Neural cell (in vitro differentiated cells): ENCODE measurements around the gene FAM227B. TPM values are rescaled to one million over a fixed set of nuclear protein-coding genes. Genes with fewer than 3 reads are reported as not detected.

ENCODE experiments used
- H2AFZ ChIP-seq: fragments of 200-600, 300-800 bp; sonication (generic), shearing (Covaris generic); 2 replicates; pipeline ENCODE4 v1.6.0; 2014; ENCODE audit warnings: low read depth, mild to moderate bottlenecking, antibody characterized with exemption, low read length, moderate library complexity
- H3F3A ChIP-seq: fragments of 200-600 bp; shearing (Covaris generic); 2 replicates; pipeline ENCODE4 v1.6.1; 2016; ENCODE audit warnings: mild to moderate bottlenecking, moderate library complexity, mixed read lengths, antibody characterized with exemption, low read length; ENCODE audit not compliant: insufficient read depth, poor library complexity, severe bottlenecking
- H3K27ac ChIP-seq: fragments of 200-600, 300-800 bp; sonication (generic), shearing (Covaris generic); 2 replicates; pipeline ENCODE4 v1.5.1; 2014; ENCODE audit warnings: mild to moderate bottlenecking, low read length, moderate library complexity
- H3K27me3 ChIP-seq: fragments of 300-800, 200-600 bp; sonication (generic), shearing (Covaris generic); 2 replicates; pipeline ENCODE4 v1.6.0; 2014; ENCODE audit warnings: mild to moderate bottlenecking, low read depth, low read length, moderate library complexity; ENCODE audit not compliant: insufficient read depth
- H3K36me3 ChIP-seq: fragments of 300-800, 200-600 bp; sonication (generic), shearing (Covaris generic); 2 replicates; pipeline ENCODE4 v1.5.1; 2014; ENCODE audit warnings: mild to moderate bottlenecking, antibody characterized with exemption, low read length, moderate library complexity; ENCODE audit not compliant: insufficient read depth
- H3K4me2 ChIP-seq: fragments of 300-800, 200-600 bp; sonication (generic), shearing (Covaris generic); 2 replicates; pipeline ENCODE4 v1.6.0; 2014; ENCODE audit warnings: mild to moderate bottlenecking, low read length
- H3K4me3 ChIP-seq: fragments of 300-800, 200-600 bp; sonication (generic), shearing (Covaris generic); 2 replicates; pipeline ENCODE4 v1.5.1; 2014; ENCODE audit warnings: mild to moderate bottlenecking, low read length, moderate library complexity
- H3K79me2 ChIP-seq: fragments of 200-600 bp; shearing (Covaris generic); replicated peaks from 2 replicates; pipeline ENCODE4 v1.6.0; 2014; ENCODE audit warnings: mild to moderate bottlenecking, low read length, moderate library complexity; ENCODE audit not compliant: insufficient read depth
- H3K9ac ChIP-seq: fragments of 300-800, 200-600 bp; sonication (generic), shearing (Covaris generic); 2 replicates; pipeline ENCODE4 v1.6.1; 2016; ENCODE audit warnings: mild to moderate bottlenecking, low read length, mixed read lengths
- H3K9me2 ChIP-seq: fragments of 200-600 bp; shearing (Covaris generic); 2 replicates; pipeline ENCODE4 v1.6.1; 2016; ENCODE audit warnings: mild to moderate bottlenecking, low read length, mixed read lengths; ENCODE audit not compliant: insufficient read depth
- H3K9me3 ChIP-seq: fragments of 200-600, 300-800 bp; sonication (generic), shearing (Covaris generic); 2 replicates; pipeline ENCODE4 v1.6.1; 2016; ENCODE audit warnings: mild to moderate bottlenecking, mixed run types, low read length, moderate library complexity, mixed read lengths
- H4K20me1 ChIP-seq: fragments of 200-600 bp; shearing (Covaris generic); 2 replicates; pipeline ENCODE4 v1.6.1; 2016; ENCODE audit warnings: mild to moderate bottlenecking, mixed run types; ENCODE audit not compliant: insufficient read depth
- EP300 ChIP-seq: fragments of 450-650 bp; conservative IDR thresholded peaks from 2 replicates; pipeline ENCODE4 v1.6.1; 2014; ENCODE audit warnings: antibody characterized with exemption, mild to moderate bottlenecking, moderate library complexity; ENCODE audit not compliant: poor library complexity, severe bottlenecking
- EZH2 ChIP-seq: fragments of 200-600, 300-800 bp; shearing (Covaris generic), sonication (generic); IDR thresholded peaks from 2 replicates; pipeline ENCODE4 v1.6.1; 2014; ENCODE audit warnings: antibody characterized with exemption, low read length, borderline replicate concordance, mild to moderate bottlenecking; ENCODE audit not compliant: insufficient read depth, poor library complexity, severe bottlenecking
- MXI1 ChIP-seq: fragments of 450-650 bp; conservative IDR thresholded peaks from 2 replicates; pipeline ENCODE4 v1.6.1; 2014; ENCODE audit warnings: antibody characterized with exemption, mild to moderate bottlenecking; ENCODE audit not compliant: poor library complexity, severe bottlenecking
- POLR2AphosphoS5 ChIP-seq: IDR thresholded peaks from 2 replicates; pipeline ENCODE4 v1.6.1; 2012
- RAD21 ChIP-seq: fragments of 450-650 bp; conservative IDR thresholded peaks from 2 replicates; pipeline ENCODE4 v1.6.1; 2014; ENCODE audit warnings: antibody characterized with exemption, mild to moderate bottlenecking, moderate library complexity
- SMC3 ChIP-seq: fragments of 450-650 bp; conservative IDR thresholded peaks from 2 replicates; pipeline ENCODE4 v1.6.1; 2014; ENCODE audit warnings: antibody characterized with exemption, mild to moderate bottlenecking, moderate library complexity; ENCODE audit not compliant: poor library complexity
- TAF1 ChIP-seq: IDR thresholded peaks from 2 replicates; pipeline ENCODE4 v1.6.1; 2012; ENCODE audit warnings: low read depth
- polyA plus RNA-seq: library from polyadenylated mRNA; depleted of rRNA; stranded (reverse); fragments of >200 nt; gene quantifications from 2 replicates; pipeline ENCODE4 v1.2.3, GENCODE V29; 2014
- TF ChIP-seq, protein P1 (sequence below): fragments of 450-650 bp; IDR thresholded peaks from 2 replicates; pipeline ENCODE4 v1.5.1; 2014; ENCODE audit warnings: antibody characterized with exemption, mild to moderate bottlenecking, moderate library complexity; ENCODE audit not compliant: poor library complexity, severe bottlenecking
- TF ChIP-seq, protein P2 (sequence below): IDR thresholded peaks from 2 replicates; pipeline ENCODE4 v1.6.1; 2012; ENCODE audit warnings: borderline replicate concordance

FAM227B gene
- polyA plus RNA-seq, 1 donor from 2014 or later = 0.88 TPM

DNA sequence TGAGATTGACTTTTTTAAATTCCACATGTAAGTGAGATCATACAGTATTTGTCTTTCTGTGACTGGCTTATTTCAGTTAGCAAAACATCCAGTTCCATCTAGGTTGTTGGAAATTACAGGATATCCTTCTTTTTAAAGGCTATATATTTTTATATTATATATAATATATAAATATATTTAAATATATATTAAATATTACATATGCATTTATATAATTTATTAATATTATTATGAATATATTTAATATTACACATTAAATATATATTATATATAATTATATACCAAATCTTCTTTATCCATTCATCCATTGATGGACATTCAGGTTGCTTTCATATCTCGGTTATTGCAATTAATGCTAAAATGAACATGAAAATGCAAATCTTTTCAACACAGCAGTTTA is 49.9 kb downstream of the FAM227B start:
- H3K27me3 ChIP-seq = no peaks in the 10 kb centered on the region
- H3K9me3 ChIP-seq = no peaks in the 10 kb centered on the region
- H3K27ac ChIP-seq = no peak overlapping the region
- no peaks in the 10 kb centered on the region for H3K9me2 ChIP-seq
- H3K4me3 ChIP-seq = no peak overlapping the region
- no peaks in the 10 kb centered on the region for H3F3A ChIP-seq
- no peak for TF ChIP-seq EZH2
- TF ChIP-seq, protein P1, sequence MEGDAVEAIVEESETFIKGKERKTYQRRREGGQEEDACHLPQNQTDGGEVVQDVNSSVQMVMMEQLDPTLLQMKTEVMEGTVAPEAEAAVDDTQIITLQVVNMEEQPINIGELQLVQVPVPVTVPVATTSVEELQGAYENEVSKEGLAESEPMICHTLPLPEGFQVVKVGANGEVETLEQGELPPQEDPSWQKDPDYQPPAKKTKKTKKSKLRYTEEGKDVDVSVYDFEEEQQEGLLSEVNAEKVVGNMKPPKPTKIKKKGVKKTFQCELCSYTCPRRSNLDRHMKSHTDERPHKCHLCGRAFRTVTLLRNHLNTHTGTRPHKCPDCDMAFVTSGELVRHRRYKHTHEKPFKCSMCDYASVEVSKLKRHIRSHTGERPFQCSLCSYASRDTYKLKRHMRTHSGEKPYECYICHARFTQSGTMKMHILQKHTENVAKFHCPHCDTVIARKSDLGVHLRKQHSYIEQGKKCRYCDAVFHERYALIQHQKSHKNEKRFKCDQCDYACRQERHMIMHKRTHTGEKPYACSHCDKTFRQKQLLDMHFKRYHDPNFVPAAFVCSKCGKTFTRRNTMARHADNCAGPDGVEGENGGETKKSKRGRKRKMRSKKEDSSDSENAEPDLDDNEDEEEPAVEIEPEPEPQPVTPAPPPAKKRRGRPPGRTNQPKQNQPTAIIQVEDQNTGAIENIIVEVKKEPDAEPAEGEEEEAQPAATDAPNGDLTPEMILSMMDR = no peak
- TF ChIP-seq TAF1 = no peak
- TF ChIP-seq EP300 = no peak
- TF ChIP-seq RAD21 = no peak
- TF ChIP-seq, protein P2, sequence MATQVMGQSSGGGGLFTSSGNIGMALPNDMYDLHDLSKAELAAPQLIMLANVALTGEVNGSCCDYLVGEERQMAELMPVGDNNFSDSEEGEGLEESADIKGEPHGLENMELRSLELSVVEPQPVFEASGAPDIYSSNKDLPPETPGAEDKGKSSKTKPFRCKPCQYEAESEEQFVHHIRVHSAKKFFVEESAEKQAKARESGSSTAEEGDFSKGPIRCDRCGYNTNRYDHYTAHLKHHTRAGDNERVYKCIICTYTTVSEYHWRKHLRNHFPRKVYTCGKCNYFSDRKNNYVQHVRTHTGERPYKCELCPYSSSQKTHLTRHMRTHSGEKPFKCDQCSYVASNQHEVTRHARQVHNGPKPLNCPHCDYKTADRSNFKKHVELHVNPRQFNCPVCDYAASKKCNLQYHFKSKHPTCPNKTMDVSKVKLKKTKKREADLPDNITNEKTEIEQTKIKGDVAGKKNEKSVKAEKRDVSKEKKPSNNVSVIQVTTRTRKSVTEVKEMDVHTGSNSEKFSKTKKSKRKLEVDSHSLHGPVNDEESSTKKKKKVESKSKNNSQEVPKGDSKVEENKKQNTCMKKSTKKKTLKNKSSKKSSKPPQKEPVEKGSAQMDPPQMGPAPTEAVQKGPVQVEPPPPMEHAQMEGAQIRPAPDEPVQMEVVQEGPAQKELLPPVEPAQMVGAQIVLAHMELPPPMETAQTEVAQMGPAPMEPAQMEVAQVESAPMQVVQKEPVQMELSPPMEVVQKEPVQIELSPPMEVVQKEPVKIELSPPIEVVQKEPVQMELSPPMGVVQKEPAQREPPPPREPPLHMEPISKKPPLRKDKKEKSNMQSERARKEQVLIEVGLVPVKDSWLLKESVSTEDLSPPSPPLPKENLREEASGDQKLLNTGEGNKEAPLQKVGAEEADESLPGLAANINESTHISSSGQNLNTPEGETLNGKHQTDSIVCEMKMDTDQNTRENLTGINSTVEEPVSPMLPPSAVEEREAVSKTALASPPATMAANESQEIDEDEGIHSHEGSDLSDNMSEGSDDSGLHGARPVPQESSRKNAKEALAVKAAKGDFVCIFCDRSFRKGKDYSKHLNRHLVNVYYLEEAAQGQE = no peak
- no peak for TF ChIP-seq POLR2AphosphoS5
- TF ChIP-seq MXI1 = no peak
- TF ChIP-seq SMC3 = no peak
- H3K4me2 ChIP-seq = no peak overlapping the region
- no peaks in the 10 kb centered on the region for H4K20me1 ChIP-seq
- no peaks in the 10 kb centered on the region for H3K36me3 ChIP-seq
- H3K9ac ChIP-seq = no peak overlapping the region
- H2AFZ ChIP-seq = no peak overlapping the region
- no peaks in the 10 kb centered on the region for H3K79me2 ChIP-seq

DNA sequence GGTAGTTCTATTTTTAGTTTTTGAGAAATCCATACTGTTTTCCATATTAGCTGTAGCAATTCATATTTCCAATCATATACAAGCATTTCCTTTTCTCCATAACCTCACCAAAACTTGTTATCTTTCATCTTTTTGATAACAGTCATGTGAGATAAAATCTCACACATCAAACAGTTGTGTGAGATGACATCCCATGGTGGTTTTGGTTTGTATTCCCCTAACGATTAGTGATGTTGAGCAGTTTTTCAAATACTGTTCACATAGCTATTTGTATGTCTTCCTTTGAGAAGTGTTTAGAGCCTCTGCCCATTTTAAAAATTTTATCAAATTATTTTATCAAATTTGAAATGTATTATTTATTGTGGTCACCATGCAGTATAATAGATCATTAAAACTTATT is 50.4 kb downstream of the FAM227B start:
- H3K36me3 ChIP-seq = no peaks in the 10 kb centered on the region
- no peak overlapping the region for H3K9ac ChIP-seq
- no peaks in the 10 kb centered on the region for H3F3A ChIP-seq
- no peaks in the 10 kb centered on the region for H4K20me1 ChIP-seq
- H3K79me2 ChIP-seq = no peaks in the 10 kb centered on the region
- H2AFZ ChIP-seq = no peak overlapping the region
- H3K27me3 ChIP-seq = no peaks in the 10 kb centered on the region
- H3K27ac ChIP-seq = no peak overlapping the region
- H3K4me2 ChIP-seq = no peak overlapping the region
- H3K4me3 ChIP-seq = no peak overlapping the region
- no peaks in the 10 kb centered on the region for H3K9me3 ChIP-seq
- no peaks in the 10 kb centered on the region for H3K9me2 ChIP-seq
- TF ChIP-seq MXI1 (no peak), RAD21 (no peak), EZH2 (no peak), EP300 (no peak), SMC3 (no peak)
- TF ChIP-seq, protein P1 = no peak
